22Rv1 (cell line): Measurements from ENCODE around the gene ISYNA1.

Experiments
- CTCF ChIP-seq: fragments of 450-650 bp; IDR thresholded peaks from 2 replicates; pipeline ENCODE4 v1.5.1; 2017; ENCODE audit warnings: mild to moderate bottlenecking
- ZFX ChIP-seq: fragments of 450-650 bp; IDR thresholded peaks from 2 replicates; pipeline ENCODE4 v1.6.1; 2017; ENCODE audit warnings: antibody characterized with exemption, borderline replicate concordance

- TF ChIP-seq CTCF (no peak), ZFX (no peak)
Observed at GRCh38 chr19:18483119-18483890, 45.4 kb upstream of the ISYNA1 start.
